ENCODE data around the gene AKR1D1. TPM values are rescaled to one million over a fixed set of nuclear protein-coding genes. Genes with fewer than 3 reads are reported as not detected.

AKR1D1 gene
- total and polyA plus RNA-seq, 10 of the 15 experiments (the other 5 are each of a cell fraction or from before 2014, with no cell fraction given) = 0.09 to 0.34 TPM; not detected in 8

DNA sequence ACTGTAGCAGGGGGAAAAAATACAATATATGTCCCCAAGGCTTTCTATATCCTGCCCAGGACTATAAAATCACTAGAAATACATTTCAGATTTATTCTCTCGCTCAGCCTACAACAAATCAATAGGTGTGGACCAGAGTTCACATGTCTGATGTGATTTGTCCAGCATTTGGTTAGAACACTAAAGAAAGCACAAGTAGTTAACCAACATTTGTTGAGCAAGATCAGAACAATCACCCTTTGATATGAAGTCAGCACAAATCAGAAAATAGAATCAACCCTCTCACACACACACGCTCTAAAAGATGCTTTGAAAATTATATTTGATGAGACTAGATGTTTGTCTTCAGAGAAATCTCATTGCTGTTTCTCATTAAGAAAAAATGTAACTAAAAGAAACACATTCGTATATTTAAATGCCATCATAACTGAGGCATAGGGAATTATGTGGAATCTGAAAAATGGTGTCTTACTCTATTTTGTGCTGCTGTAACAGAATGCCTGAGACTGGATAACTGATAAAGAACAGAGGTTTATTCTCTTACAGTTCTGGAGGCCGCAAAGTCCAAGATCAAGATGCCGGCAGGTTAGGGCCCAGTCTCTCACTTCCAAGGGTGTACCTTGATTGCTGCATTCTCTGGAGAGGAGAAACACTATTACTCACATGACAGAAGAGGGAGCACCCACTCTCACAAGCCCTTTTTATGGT lies 10.5 kb downstream of the AKR1D1 start:
- no peak for DNase-seq (ENCODE audit: low read depth, low spot score)
- WGBS (ENCODE audit: insufficient coverage, insufficient replicate concordance, low lambda C conversion rate, missing lambda C conversion rate) = 75% methylated on average over 5 of the region's 5 CpGs
- BruUV-seq (replicated peaks) = no TSS peak
- Histone ChIP-seq H3K4me2 (ENCODE audit: control insufficient read depth, insufficient read depth) (no peak overlapping the region), H2AFZ (ENCODE audit: control insufficient read depth, low read depth, low read length) (no peak overlapping the region), H3K79me2 (ENCODE audit: control insufficient read depth, insufficient read depth, low read length) (no peaks in the 10 kb centered on the region), H3K27me3 (replicated peaks in 1 of 2; ENCODE audit: control insufficient read depth in 2 of 2, insufficient read depth in 2 of 2, low read length in 1 of 2) (no peaks in the 10 kb centered on the region), H4K20me1 (ENCODE audit: control insufficient read depth, insufficient read depth) (no peaks in the 10 kb centered on the region), H3K4me1 (ENCODE audit: control insufficient read depth, insufficient read depth, low read length) (peaks cover 6% of the 10 kb centered on the region), H3K9ac (ENCODE audit: control insufficient read depth, insufficient read depth, low read length) (no peak overlapping the region), H3K4me3 (no peak overlapping the region), H3K27ac (ENCODE audit: control insufficient read depth, insufficient read depth) (no peak overlapping the region), H3K9me3 (replicated peaks; ENCODE audit: control insufficient read depth, insufficient read depth, low read length) (no peaks in the 10 kb centered on the region), H3K36me3 (ENCODE audit: control insufficient read depth in 2 of 2, insufficient read depth in 2 of 2, low read length in 1 of 2) (no peaks in the 10 kb centered on the region)
- no peak for FAIRE-seq
- ChIA-PET CTCF (interaction anchor here (0.8 to 1.4 kb wide), 2 partner anchors 19 to 53 kb away, joined by 3 read pairs; no protein-coding TSS in a partner anchor), RAD21 (ENCODE audit: unreplicated experiment) (no interaction called here), SMC1A (ENCODE audit: uncharacterized antibody, unreplicated experiment) (interaction anchor here (1.3 kb wide), 1 partner anchor 22 kb away, joined by 3 read pairs; no protein-coding TSS in a partner anchor), POLR2A (no interaction called here)
- intact Hi-C loops (cut with micrococcal nuclease; ENCODE audit: unreplicated experiment) = no loop called here
- ATAC-seq = no peak
- TF ChIP-seq MEF2A (IDR thresholded peaks at IDR 0.05; ENCODE audit: insufficient read depth, low read depth, low read length) = no peak
- TF ChIP-seq KLF5 (IDR thresholded peaks at IDR 0.05; ENCODE audit: partially characterized antibody) = no peak
- TF ChIP-seq, protein P1, sequence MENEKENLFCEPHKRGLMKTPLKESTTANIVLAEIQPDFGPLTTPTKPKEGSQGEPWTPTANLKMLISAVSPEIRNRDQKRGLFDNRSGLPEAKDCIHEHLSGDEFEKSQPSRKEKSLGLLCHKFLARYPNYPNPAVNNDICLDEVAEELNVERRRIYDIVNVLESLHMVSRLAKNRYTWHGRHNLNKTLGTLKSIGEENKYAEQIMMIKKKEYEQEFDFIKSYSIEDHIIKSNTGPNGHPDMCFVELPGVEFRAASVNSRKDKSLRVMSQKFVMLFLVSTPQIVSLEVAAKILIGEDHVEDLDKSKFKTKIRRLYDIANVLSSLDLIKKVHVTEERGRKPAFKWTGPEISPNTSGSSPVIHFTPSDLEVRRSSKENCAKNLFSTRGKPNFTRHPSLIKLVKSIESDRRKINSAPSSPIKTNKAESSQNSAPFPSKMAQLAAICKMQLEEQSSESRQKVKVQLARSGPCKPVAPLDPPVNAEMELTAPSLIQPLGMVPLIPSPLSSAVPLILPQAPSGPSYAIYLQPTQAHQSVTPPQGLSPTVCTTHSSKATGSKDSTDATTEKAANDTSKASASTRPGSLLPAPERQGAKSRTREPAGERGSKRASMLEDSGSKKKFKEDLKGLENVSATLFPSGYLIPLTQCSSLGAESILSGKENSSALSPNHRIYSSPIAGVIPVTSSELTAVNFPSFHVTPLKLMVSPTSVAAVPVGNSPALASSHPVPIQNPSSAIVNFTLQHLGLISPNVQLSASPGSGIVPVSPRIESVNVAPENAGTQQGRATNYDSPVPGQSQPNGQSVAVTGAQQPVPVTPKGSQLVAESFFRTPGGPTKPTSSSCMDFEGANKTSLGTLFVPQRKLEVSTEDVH (IDR thresholded peaks at IDR 0.05; ENCODE audit: low read depth, partially characterized antibody) = no peak
- no peak for TF ChIP-seq ZBED1 (IDR thresholded peaks at IDR 0.05; ENCODE audit: borderline replicate concordance)
- TF ChIP-seq ZNF24 (IDR thresholded peaks at IDR 0.05) = no peak
- TF ChIP-seq, protein P2, sequence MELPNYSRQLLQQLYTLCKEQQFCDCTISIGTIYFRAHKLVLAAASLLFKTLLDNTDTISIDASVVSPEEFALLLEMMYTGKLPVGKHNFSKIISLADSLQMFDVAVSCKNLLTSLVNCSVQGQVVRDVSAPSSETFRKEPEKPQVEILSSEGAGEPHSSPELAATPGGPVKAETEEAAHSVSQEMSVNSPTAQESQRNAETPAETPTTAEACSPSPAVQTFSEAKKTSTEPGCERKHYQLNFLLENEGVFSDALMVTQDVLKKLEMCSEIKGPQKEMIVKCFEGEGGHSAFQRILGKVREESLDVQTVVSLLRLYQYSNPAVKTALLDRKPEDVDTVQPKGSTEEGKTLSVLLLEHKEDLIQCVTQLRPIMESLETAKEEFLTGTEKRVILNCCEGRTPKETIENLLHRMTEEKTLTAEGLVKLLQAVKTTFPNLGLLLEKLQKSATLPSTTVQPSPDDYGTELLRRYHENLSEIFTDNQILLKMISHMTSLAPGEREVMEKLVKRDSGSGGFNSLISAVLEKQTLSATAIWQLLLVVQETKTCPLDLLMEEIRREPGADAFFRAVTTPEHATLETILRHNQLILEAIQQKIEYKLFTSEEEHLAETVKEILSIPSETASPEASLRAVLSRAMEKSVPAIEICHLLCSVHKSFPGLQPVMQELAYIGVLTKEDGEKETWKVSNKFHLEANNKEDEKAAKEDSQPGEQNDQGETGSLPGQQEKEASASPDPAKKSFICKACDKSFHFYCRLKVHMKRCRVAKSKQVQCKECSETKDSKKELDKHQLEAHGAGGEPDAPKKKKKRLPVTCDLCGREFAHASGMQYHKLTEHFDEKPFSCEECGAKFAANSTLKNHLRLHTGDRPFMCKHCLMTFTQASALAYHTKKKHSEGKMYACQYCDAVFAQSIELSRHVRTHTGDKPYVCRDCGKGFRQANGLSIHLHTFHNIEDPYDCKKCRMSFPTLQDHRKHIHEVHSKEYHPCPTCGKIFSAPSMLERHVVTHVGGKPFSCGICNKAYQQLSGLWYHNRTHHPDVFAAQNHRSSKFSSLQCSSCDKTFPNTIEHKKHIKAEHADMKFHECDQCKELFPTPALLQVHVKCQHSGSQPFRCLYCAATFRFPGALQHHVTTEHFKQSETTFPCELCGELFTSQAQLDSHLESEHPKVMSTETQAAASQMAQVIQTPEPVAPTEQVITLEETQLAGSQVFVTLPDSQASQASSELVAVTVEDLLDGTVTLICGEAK (IDR thresholded peaks at IDR 0.05; ENCODE audit: borderline replicate concordance) = no peak
- TF ChIP-seq ZNF274 (IDR thresholded peaks at IDR 0.05; ENCODE audit: insufficient read depth, insufficient read length) = no peak
- TF ChIP-seq, protein P3, sequence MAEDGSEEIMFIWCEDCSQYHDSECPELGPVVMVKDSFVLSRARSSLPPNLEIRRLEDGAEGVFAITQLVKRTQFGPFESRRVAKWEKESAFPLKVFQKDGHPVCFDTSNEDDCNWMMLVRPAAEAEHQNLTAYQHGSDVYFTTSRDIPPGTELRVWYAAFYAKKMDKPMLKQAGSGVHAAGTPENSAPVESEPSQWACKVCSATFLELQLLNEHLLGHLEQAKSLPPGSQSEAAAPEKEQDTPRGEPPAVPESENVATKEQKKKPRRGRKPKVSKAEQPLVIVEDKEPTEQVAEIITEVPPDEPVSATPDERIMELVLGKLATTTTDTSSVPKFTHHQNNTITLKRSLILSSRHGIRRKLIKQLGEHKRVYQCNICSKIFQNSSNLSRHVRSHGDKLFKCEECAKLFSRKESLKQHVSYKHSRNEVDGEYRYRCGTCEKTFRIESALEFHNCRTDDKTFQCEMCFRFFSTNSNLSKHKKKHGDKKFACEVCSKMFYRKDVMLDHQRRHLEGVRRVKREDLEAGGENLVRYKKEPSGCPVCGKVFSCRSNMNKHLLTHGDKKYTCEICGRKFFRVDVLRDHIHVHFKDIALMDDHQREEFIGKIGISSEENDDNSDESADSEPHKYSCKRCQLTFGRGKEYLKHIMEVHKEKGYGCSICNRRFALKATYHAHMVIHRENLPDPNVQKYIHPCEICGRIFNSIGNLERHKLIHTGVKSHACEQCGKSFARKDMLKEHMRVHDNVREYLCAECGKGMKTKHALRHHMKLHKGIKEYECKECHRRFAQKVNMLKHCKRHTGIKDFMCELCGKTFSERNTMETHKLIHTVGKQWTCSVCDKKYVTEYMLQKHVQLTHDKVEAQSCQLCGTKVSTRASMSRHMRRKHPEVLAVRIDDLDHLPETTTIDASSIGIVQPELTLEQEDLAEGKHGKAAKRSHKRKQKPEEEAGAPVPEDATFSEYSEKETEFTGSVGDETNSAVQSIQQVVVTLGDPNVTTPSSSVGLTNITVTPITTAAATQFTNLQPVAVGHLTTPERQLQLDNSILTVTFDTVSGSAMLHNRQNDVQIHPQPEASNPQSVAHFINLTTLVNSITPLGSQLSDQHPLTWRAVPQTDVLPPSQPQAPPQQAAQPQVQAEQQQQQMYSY (CRISPR knock-in tag; IDR thresholded peaks at IDR 0.05) = no peak
- no peak for TF ChIP-seq POU2F2 (IDR thresholded peaks at IDR 0.05; ENCODE audit: borderline replicate concordance, low read depth, low read length)
- TF ChIP-seq, protein P4, sequence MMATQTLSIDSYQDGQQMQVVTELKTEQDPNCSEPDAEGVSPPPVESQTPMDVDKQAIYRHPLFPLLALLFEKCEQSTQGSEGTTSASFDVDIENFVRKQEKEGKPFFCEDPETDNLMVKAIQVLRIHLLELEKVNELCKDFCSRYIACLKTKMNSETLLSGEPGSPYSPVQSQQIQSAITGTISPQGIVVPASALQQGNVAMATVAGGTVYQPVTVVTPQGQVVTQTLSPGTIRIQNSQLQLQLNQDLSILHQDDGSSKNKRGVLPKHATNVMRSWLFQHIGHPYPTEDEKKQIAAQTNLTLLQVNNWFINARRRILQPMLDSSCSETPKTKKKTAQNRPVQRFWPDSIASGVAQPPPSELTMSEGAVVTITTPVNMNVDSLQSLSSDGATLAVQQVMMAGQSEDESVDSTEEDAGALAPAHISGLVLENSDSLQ (IDR thresholded peaks at IDR 0.05) = no peak
- TF ChIP-seq NFYB (IDR thresholded peaks at IDR 0.05; ENCODE audit: insufficient read depth, low read depth, low read length) = no peak
- in situ Hi-C loops (cut with MboI) = no loop called here

Measured in GM12878 (cell line).